Measurements from ENCODE around the gene FTCD. TPM values are rescaled to one million over a fixed set of nuclear protein-coding genes. Genes with fewer than 3 reads are reported as not detected.

Gene FTCD
- total and polyA plus RNA-seq, 2 donors (not counting 1 experiment from before 2014, with no cell fraction given) = 0.27 to 1.3 TPM

- Histone ChIP-seq H3K27ac (ENCODE audit: insufficient read depth, low read length) (no peak overlapping the region), H3K79me2 (ENCODE audit: control insufficient read depth, insufficient read depth, low read length) (peaks cover 1% of the 10 kb centered on the region), H3K4me1 (ENCODE audit: control insufficient read depth, extremely low read depth, insufficient read depth, low read length) (peaks cover 20% of the 10 kb centered on the region), H3K4me2 (ENCODE audit: extremely low read depth, insufficient read depth, low read length) (no peak overlapping the region), H4K20me1 (ENCODE audit: control insufficient read depth, extremely low read depth, insufficient read depth, low read length) (no peaks in the 10 kb centered on the region), H3K27me3 (ENCODE audit: control insufficient read depth, insufficient read depth, low read length) (no peaks in the 10 kb centered on the region), H3K9me3 (ENCODE audit: control insufficient read depth, insufficient read depth, low read depth, low read length) (no peaks in the 10 kb centered on the region), H3K36me3 (ENCODE audit: control insufficient read depth, insufficient read depth, low read length) (peaks cover 53% of the 10 kb centered on the region), H3K9ac (ENCODE audit: insufficient read depth, low read length) (no peak overlapping the region), H3K4me3 (replicated peaks in 1 of 4; ENCODE audit: control extremely low read depth in 1 of 4, insufficient read depth in 1 of 4, low read depth in 3 of 4, low read length in 4 of 4) (no peak overlapping the region), H2AFZ (ENCODE audit: low read length) (no peak overlapping the region)
- DNase-seq (ENCODE audit: low read depth in 2 of 2) = no peak
- no peak for TF ChIP-seq EZH2 (IDR thresholded peaks at IDR 0.05; ENCODE audit: low read length, missing control alignments)
- no peak for TF ChIP-seq CTCF (conservative IDR thresholded peaks at IDR 0.05 in 1 of 2, IDR thresholded peaks at IDR 0.05 in 1 of 2; ENCODE audit: low read depth in 1 of 2, low read length in 2 of 2)
Measured at GRCh38 chr21:46193829-46194373, 38.5 kb upstream of the FTCD start.

GRCh38 chr21:46191686-46192575 lies 36.6 kb upstream of the FTCD start:
- Histone ChIP-seq H3K4me2 (ENCODE audit: extremely low read depth, insufficient read depth, low read length) (no peak overlapping the region), H3K36me3 (ENCODE audit: control insufficient read depth, insufficient read depth, low read length) (peaks cover 49% of the 10 kb centered on the region), H3K27ac (ENCODE audit: insufficient read depth, low read length) (no peak overlapping the region), H3K4me3 (replicated peaks in 1 of 4; ENCODE audit: control extremely low read depth in 1 of 4, insufficient read depth in 1 of 4, low read depth in 3 of 4, low read length in 4 of 4) (no peak overlapping the region), H3K9me3 (ENCODE audit: control insufficient read depth, insufficient read depth, low read depth, low read length) (no peaks in the 10 kb centered on the region), H4K20me1 (ENCODE audit: control insufficient read depth, extremely low read depth, insufficient read depth, low read length) (no peaks in the 10 kb centered on the region), H2AFZ (ENCODE audit: low read length) (no peak overlapping the region), H3K4me1 (ENCODE audit: control insufficient read depth, extremely low read depth, insufficient read depth, low read length) (peaks cover 21% of the 10 kb centered on the region), H3K79me2 (ENCODE audit: control insufficient read depth, insufficient read depth, low read length) (peaks cover 1% of the 10 kb centered on the region), H3K27me3 (ENCODE audit: control insufficient read depth, insufficient read depth, low read length) (no peaks in the 10 kb centered on the region), H3K9ac (ENCODE audit: insufficient read depth, low read length) (no peak overlapping the region)
- no peak for TF ChIP-seq EZH2 (IDR thresholded peaks at IDR 0.05; ENCODE audit: low read length, missing control alignments)
- TF ChIP-seq CTCF (conservative IDR thresholded peaks at IDR 0.05 in 1 of 2, IDR thresholded peaks at IDR 0.05 in 1 of 2; ENCODE audit: low read depth in 1 of 2, low read length in 2 of 2) = no peak
- DNase-seq (ENCODE audit: low read depth in 2 of 2) = no peak

GRCh38 chr21:46191257-46191685 lies 35.9 kb upstream of the FTCD start:
- Histone ChIP-seq H3K27me3 (ENCODE audit: control insufficient read depth, insufficient read depth, low read length) (no peaks in the 10 kb centered on the region), H3K4me1 (ENCODE audit: control insufficient read depth, extremely low read depth, insufficient read depth, low read length) (peaks cover 21% of the 10 kb centered on the region), H3K4me3 (replicated peaks in 1 of 4; ENCODE audit: control extremely low read depth in 1 of 4, insufficient read depth in 1 of 4, low read depth in 3 of 4, low read length in 4 of 4) (no peak overlapping the region), H3K79me2 (ENCODE audit: control insufficient read depth, insufficient read depth, low read length) (no peaks in the 10 kb centered on the region), H3K27ac (ENCODE audit: insufficient read depth, low read length) (no peak overlapping the region), H3K36me3 (ENCODE audit: control insufficient read depth, insufficient read depth, low read length) (peaks cover 44% of the 10 kb centered on the region), H3K9ac (ENCODE audit: insufficient read depth, low read length) (no peak overlapping the region), H4K20me1 (ENCODE audit: control insufficient read depth, extremely low read depth, insufficient read depth, low read length) (no peaks in the 10 kb centered on the region), H2AFZ (ENCODE audit: low read length) (no peak overlapping the region), H3K9me3 (ENCODE audit: control insufficient read depth, insufficient read depth, low read depth, low read length) (no peaks in the 10 kb centered on the region), H3K4me2 (ENCODE audit: extremely low read depth, insufficient read depth, low read length) (no peak overlapping the region)
- TF ChIP-seq EZH2 (IDR thresholded peaks at IDR 0.05; ENCODE audit: low read length, missing control alignments) = no peak
- no peak for TF ChIP-seq CTCF (conservative IDR thresholded peaks at IDR 0.05 in 1 of 2, IDR thresholded peaks at IDR 0.05 in 1 of 2; ENCODE audit: low read depth in 1 of 2, low read length in 2 of 2)
- DNase-seq (ENCODE audit: low read depth in 2 of 2) = peak; percentile 79 to 88

Data from fibroblast of lung (primary cell).